ENCODE measurements around the gene FPR3.

GRCh38 chr19:51760697-51761356 is 34.1 kb upstream of the FPR3 start, which contains the start of gene FPR2:
- TF ChIP-seq CTCF (IDR thresholded peaks at IDR 0.05; ENCODE audit: insufficient read depth, low read length): no peak
- TF ChIP-seq POLR2AphosphoS5 (IDR thresholded peaks at IDR 0.05; ENCODE audit: low read depth): peak; percentile 42; the same call in 1 of the 2 replicates
- no peak for TF ChIP-seq GABPA (IDR thresholded peaks at IDR 0.05; ENCODE audit: low read depth)
- TF ChIP-seq REST (IDR thresholded peaks at IDR 0.05; ENCODE audit: insufficient replicate concordance, low read depth): no peak
